ENCODE results near the gene ARID3A. TPM values are rescaled to one million over a fixed set of nuclear protein-coding genes. Genes with fewer than 3 reads are reported as not detected.

ARID3A gene
- total RNA-seq, 1 experiment from 2014 or later, result 116 TPM

GRCh38 chr19:973726-974563, 48.1 kb downstream of the ARID3A start:
- no peak for ATAC-seq
- Mint-ChIP-seq H3K27ac (no peak overlapping the region), H3K27me3 (ENCODE audit: low read depth) (no peaks in the 10 kb centered on the region), H3K9me3 (peaks cover 6% of the 10 kb centered on the region), H3K4me3 (no peak overlapping the region), H3K4me1 (peaks cover 3% of the 10 kb centered on the region; the same call in 1 of the 2 replicates), H3K36me3 (peaks cover 25% of the 10 kb centered on the region)
- ChIA-PET POLR2A (interaction anchor here (0.6 kb wide), 1 partner anchor 1047 kb away, joined by 3 read pairs; no protein-coding TSS in a partner anchor), CTCF (no interaction called here)
- no peak for DNase-seq (ENCODE audit: low spot score)
- TF ChIP-seq, protein P1, sequence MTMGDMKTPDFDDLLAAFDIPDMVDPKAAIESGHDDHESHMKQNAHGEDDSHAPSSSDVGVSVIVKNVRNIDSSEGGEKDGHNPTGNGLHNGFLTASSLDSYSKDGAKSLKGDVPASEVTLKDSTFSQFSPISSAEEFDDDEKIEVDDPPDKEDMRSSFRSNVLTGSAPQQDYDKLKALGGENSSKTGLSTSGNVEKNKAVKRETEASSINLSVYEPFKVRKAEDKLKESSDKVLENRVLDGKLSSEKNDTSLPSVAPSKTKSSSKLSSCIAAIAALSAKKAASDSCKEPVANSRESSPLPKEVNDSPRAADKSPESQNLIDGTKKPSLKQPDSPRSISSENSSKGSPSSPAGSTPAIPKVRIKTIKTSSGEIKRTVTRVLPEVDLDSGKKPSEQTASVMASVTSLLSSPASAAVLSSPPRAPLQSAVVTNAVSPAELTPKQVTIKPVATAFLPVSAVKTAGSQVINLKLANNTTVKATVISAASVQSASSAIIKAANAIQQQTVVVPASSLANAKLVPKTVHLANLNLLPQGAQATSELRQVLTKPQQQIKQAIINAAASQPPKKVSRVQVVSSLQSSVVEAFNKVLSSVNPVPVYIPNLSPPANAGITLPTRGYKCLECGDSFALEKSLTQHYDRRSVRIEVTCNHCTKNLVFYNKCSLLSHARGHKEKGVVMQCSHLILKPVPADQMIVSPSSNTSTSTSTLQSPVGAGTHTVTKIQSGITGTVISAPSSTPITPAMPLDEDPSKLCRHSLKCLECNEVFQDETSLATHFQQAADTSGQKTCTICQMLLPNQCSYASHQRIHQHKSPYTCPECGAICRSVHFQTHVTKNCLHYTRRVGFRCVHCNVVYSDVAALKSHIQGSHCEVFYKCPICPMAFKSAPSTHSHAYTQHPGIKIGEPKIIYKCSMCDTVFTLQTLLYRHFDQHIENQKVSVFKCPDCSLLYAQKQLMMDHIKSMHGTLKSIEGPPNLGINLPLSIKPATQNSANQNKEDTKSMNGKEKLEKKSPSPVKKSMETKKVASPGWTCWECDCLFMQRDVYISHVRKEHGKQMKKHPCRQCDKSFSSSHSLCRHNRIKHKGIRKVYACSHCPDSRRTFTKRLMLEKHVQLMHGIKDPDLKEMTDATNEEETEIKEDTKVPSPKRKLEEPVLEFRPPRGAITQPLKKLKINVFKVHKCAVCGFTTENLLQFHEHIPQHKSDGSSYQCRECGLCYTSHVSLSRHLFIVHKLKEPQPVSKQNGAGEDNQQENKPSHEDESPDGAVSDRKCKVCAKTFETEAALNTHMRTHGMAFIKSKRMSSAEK (CRISPR knock-in tag; IDR thresholded peaks at IDR 0.05; ENCODE audit: borderline replicate concordance), result no peak
- TF ChIP-seq, protein P2, sequence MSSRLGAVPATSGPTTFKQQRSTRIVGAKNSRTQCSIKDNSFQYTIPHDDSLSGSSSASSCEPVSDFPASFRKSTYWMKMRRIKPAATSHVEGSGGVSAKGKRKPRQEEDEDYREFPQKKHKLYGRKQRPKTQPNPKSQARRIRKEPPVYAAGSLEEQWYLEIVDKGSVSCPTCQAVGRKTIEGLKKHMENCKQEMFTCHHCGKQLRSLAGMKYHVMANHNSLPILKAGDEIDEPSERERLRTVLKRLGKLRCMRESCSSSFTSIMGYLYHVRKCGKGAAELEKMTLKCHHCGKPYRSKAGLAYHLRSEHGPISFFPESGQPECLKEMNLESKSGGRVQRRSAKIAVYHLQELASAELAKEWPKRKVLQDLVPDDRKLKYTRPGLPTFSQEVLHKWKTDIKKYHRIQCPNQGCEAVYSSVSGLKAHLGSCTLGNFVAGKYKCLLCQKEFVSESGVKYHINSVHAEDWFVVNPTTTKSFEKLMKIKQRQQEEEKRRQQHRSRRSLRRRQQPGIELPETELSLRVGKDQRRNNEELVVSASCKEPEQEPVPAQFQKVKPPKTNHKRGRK (CRISPR knock-in tag; IDR thresholded peaks at IDR 0.05; ENCODE audit: borderline replicate concordance), result no peak
- TF ChIP-seq ELF4 (CRISPR knock-in tag; IDR thresholded peaks at IDR 0.05; ENCODE audit: low read depth), result no peak

DNA sequence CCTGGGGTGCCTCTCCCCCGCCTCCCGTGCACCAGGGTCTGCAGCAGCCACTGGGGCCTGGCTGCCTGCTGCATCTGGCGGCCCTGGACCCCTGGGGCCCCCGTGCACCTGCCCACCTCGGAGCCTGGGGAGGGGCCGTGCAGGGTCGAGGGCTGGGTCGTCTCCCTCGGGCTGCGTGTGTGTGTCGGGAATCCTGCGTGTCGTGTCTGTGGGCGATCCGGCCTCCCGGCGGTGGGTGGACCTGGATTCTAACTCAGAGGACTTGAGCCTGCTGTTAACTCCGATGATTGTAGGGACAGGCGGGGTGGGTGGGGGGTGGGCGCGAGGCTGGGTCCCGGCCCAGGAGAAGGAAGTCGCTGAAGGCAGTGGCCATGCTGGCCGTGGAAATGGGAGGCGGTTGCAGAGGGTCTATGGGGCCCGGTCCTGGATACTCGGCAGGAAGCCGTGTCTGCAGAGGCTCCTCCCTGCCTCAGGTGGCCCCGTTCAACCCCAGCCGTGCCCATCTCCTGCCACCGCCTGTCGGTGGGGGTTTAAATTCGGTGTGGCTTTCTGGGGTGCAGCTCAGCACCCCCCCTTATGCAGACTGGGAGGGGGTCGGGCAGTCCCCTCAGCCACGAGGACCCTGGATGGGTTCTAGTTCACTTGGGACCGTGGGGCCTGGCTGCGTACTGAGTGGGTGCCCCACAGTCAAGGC, 48.9 kb downstream of the ARID3A start:
- CTCF ChIA-PET, result no interaction called here
- Mint-ChIP-seq H3K9me3 (peaks cover 6% of the 10 kb centered on the region), H3K27me3 (ENCODE audit: low read depth) (no peaks in the 10 kb centered on the region), H3K36me3 (peaks cover 21% of the 10 kb centered on the region), H3K27ac (no peak overlapping the region), H3K4me1 (peaks cover 5% of the 10 kb centered on the region; the same call in 1 of the 2 replicates), H3K4me3 (no peak overlapping the region)
- ATAC-seq, result no peak
- TF ChIP-seq, protein P3, sequence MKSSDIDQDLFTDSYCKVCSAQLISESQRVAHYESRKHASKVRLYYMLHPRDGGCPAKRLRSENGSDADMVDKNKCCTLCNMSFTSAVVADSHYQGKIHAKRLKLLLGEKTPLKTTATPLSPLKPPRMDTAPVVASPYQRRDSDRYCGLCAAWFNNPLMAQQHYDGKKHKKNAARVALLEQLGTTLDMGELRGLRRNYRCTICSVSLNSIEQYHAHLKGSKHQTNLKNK (CRISPR knock-in tag; IDR thresholded peaks at IDR 0.05), result no peak
- TF ChIP-seq ATF2 (CRISPR knock-in tag; IDR thresholded peaks at IDR 0.05; ENCODE audit: borderline replicate concordance, low read depth) (no peak), MXD4 (CRISPR knock-in tag; IDR thresholded peaks at IDR 0.05; ENCODE audit: borderline replicate concordance) (no peak), NFE2L1 (CRISPR knock-in tag; IDR thresholded peaks at IDR 0.05) (no peak), SOX15 (CRISPR knock-in tag; IDR thresholded peaks at IDR 0.05) (no peak), FOXK1 (CRISPR knock-in tag; IDR thresholded peaks at IDR 0.05) (no peak), PRRX2 (CRISPR knock-in tag; IDR thresholded peaks at IDR 0.05) (no peak)
- TF ChIP-seq, protein P4, sequence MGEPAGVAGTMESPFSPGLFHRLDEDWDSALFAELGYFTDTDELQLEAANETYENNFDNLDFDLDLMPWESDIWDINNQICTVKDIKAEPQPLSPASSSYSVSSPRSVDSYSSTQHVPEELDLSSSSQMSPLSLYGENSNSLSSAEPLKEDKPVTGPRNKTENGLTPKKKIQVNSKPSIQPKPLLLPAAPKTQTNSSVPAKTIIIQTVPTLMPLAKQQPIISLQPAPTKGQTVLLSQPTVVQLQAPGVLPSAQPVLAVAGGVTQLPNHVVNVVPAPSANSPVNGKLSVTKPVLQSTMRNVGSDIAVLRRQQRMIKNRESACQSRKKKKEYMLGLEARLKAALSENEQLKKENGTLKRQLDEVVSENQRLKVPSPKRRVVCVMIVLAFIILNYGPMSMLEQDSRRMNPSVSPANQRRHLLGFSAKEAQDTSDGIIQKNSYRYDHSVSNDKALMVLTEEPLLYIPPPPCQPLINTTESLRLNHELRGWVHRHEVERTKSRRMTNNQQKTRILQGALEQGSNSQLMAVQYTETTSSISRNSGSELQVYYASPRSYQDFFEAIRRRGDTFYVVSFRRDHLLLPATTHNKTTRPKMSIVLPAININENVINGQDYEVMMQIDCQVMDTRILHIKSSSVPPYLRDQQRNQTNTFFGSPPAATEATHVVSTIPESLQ (CRISPR knock-in tag; IDR thresholded peaks at IDR 0.05), result no peak
- POLR2A ChIA-PET, result no interaction called here
- DNase-seq (ENCODE audit: low spot score), result no peak

Data from WTC11 (cell line).